Kidney (tissue), 22 donors: ENCODE results near the gene MAD2L2. TPM values are rescaled to one million over a fixed set of nuclear protein-coding genes. Genes with fewer than 3 reads are reported as not detected.
A peak's percentile ranks its signal among the peaks of the same experiment; 100 is the strongest.

Experiments used
- DNase-seq, 5 donors: peaks; one replicate each; pipeline ENCODE4 v3.0.0-alpha.2; 2013 to 2020
- FAIRE-seq: peaks from 2 replicates; lab custom pipeline; 2012; peaks lifted over from hg19 to GRCh38; lab: Jason Lieb, UNC
- H3K27ac ChIP-seq, 2 donors: one replicate each; pipeline ENCODE4 v1.7.0; 2013; ENCODE audit warnings: low read depth in 2 of 2, low read length in 2 of 2, inconsistent platforms in 1 of 2
- H3K27me3 ChIP-seq: one replicate; pipeline ENCODE4 v1.7.1; 2013; ENCODE audit warnings: low read length, inconsistent platforms; ENCODE audit not compliant: control insufficient read depth, insufficient read depth
- H3K36me3 ChIP-seq, 3 donors: one replicate each; pipeline versions ENCODE4 v1.7.0 to v1.7.1; 2013; ENCODE audit warnings: low read length in 3 of 3, control low read depth in 1 of 3, inconsistent platforms in 1 of 3; ENCODE audit not compliant: insufficient read depth in 3 of 3, control insufficient read depth in 2 of 3
- H3K4me1 ChIP-seq, 3 donors: one replicate each; pipeline versions ENCODE4 v1.7.0 to v1.7.1; 2013; ENCODE audit warnings: low read length in 3 of 3, inconsistent platforms in 1 of 3, low read depth in 1 of 3; ENCODE audit not compliant: control insufficient read depth in 2 of 3, insufficient read depth in 2 of 3
- H3K4me3 ChIP-seq, 3 donors: one replicate each; pipeline versions ENCODE4 v1.7.0 to v1.8.1; 2013; ENCODE audit warnings: low read length in 3 of 3, control low read depth in 1 of 3, inconsistent platforms in 1 of 3
- H3K9ac ChIP-seq, 3 donors: one replicate each; pipeline versions ENCODE4 v1.7.0 to v1.7.1; 2013; ENCODE audit warnings: low read length in 3 of 3, control low read depth in 1 of 3, inconsistent platforms in 1 of 3
- H3K9me3 ChIP-seq, 3 donors: one replicate each; pipeline versions ENCODE4 v1.7.0 to v1.7.1; 2013; ENCODE audit warnings: low read length in 3 of 3, control low read depth in 1 of 3, inconsistent platforms in 1 of 3; ENCODE audit not compliant: control insufficient read depth in 2 of 3, insufficient read depth in 1 of 3
- intact Hi-C: fragments of 100-400 bp; cut with DNase I; formaldehyde crosslinking; loops from one replicate; pipeline ENCODE4 v1.11.1; 2022
- long read RNA-seq, 10 donors: library from polyadenylated mRNA in 1 of 10; unstranded in 1 of 10; transcript quantifications; one replicate each; pipeline ENCODE4 v2.0.0 and lab custom pipeline, GENCODE V29; 2021 to 2026
- polyA plus RNA-seq: library from polyadenylated mRNA; stranded (reverse); fragments of 350-450 nt; fragmentation: Illumina TruSeq; extraction: RNeasy Lipid Tissue Mini Kit (QIAGEN cat#74804); gene quantifications from one replicate; pipeline ENCODE4 v1.2.3, GENCODE V29; 2014; ENCODE audit warnings: low read depth, low replicate concordance; ENCODE audit not compliant: insufficient read depth
- total RNA-seq: library from RNA; stranded (reverse); fragmentation: NEBNext Ultra II Directional; extraction: Animal tissue kit (Norgen Biotek cat#: 25700); gene quantifications from one replicate; pipeline ENCODE4 v1.2.1, GENCODE V29; 2021
- TF ChIP-seq, protein P1 (sequence below): IDR thresholded peaks from 3 replicates; pipeline ENCODE4 v1.5.1; 2012; ENCODE audit warnings: mild to moderate bottlenecking, moderate library complexity, borderline replicate concordance; ENCODE audit not compliant: insufficient read depth; ENCODE audit errors: extremely low read depth
- donor health status: control.
- donor health status: control.
- donor health status: control.
- donor health status: control.
- donor health status: control.
- donor health status: DM: yes; HTN: yes; CAD: no.
- donor health status: Normal renal cell carcinoma (clear cell type).

MAD2L2 gene
- total RNA-seq (36.8 TPM), polyA plus RNA-seq (51.7 TPM)
- long read RNA-seq, donor 1, transcript MAD2L2-207 (9 exons, 1,118 nt): major isoform, 7 of 24 reads
- long read RNA-seq, donor 1, partial matches to known transcripts: 12 of 24 reads
- long read RNA-seq, donor 1, other reads (novel, unspliced or antisense): 0 of 24 reads
- long read RNA-seq, donor 2, transcript MAD2L2-204 (9 exons, 872 nt): major isoform, 6 of 11 reads
- long read RNA-seq, donor 2, transcript MAD2L2-207 (9 exons, 1,118 nt): minor isoform, 5 of 11 reads
- long read RNA-seq, donor 2, partial matches to known transcripts: 0 of 11 reads
- long read RNA-seq, donor 2, other reads (novel, unspliced or antisense): 0 of 11 reads
- long read RNA-seq, donor 3, transcript MAD2L2-204 (9 exons, 872 nt): minor isoform, 6 of 14 reads
- long read RNA-seq, donor 3, transcript MAD2L2-207 (9 exons, 1,118 nt): major isoform, 7 of 14 reads
- long read RNA-seq, donor 3, partial matches to known transcripts: 0 of 14 reads
- long read RNA-seq, donor 3, other reads (novel, unspliced or antisense): 0 of 14 reads
- long read RNA-seq, donor 4, transcript MAD2L2-207 (9 exons, 1,118 nt): major isoform, 11 of 17 reads
- long read RNA-seq, donor 4, transcript MAD2L2-204 (9 exons, 872 nt): minor isoform, 6 of 17 reads
- long read RNA-seq, donor 4, partial matches to known transcripts: 0 of 17 reads
- long read RNA-seq, donor 4, other reads (novel, unspliced or antisense): 0 of 17 reads
- long read RNA-seq, donor 5, partial matches to known transcripts: 0 of 1 reads
- long read RNA-seq, donor 5, other reads (novel, unspliced or antisense): 0 of 1 reads
- long read RNA-seq, donor 6, partial matches to known transcripts: 0 of 12 reads
- long read RNA-seq, donor 6, other reads (novel, unspliced or antisense): 5 of 12 reads
- long read RNA-seq, donor 7, transcript MAD2L2-207 (9 exons, 1,118 nt): major isoform, 10 of 22 reads
- long read RNA-seq, donor 7, partial matches to known transcripts: 3 of 22 reads
- long read RNA-seq, donor 7, other reads (novel, unspliced or antisense): 7 of 22 reads
- long read RNA-seq, donor 8, transcript MAD2L2-204 (9 exons, 872 nt): major isoform, 10 of 19 reads
- long read RNA-seq, donor 8, partial matches to known transcripts: 6 of 19 reads
- long read RNA-seq, donor 8, other reads (novel, unspliced or antisense): 0 of 19 reads
- long read RNA-seq, donor 9, partial matches to known transcripts: 0 of 4 reads
- long read RNA-seq, donor 9, other reads (novel, unspliced or antisense): 0 of 4 reads
- long read RNA-seq, donor 10, transcript MAD2L2-207 (9 exons, 1,118 nt): major isoform, 7 of 11 reads
- long read RNA-seq, donor 10, partial matches to known transcripts: 0 of 11 reads
- long read RNA-seq, donor 10, other reads (novel, unspliced or antisense): 0 of 11 reads

DNA sequence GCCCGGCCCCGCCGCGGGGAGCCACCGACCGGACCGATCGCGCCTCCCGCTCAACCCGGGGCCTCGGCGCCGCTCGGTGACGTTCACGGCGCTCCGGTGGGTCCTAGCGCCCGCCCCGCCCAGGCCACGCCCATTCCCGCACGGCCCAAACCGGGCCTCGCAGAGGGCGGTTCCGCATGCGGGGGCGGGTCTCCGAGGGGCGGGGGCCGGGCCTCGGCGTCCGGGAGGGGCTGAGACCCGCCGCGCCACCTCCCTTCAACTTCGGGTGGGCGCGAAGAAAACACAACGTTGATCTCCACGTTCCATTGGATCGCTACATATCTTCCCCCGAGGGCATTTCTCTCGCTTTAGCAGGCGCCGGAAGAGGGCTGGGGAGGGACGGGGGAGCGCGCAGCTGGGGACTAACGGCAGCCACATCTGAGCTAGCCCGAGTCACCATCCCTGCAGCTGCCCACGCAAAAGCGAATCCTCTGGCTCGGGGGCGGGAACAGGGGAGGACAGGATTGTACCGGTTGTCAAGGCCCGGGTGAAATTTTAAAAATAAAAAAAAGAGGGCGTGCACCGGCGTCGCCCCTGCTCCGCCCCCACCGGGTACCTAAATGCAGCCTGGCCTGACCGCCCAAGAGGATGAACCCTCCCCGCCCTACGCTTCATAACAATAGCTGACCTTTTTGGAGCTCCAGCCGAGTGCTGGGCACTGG lies at the start of gene MAD2L2:
Gene MAD2L2, minus strand, starts transcription at position 78 of the 701 bp plus-strand sequence. CDS start 547 bp downstream, outside the sequence.
- FAIRE-seq: no peak
- intact Hi-C loops: no loop called here
- DNase-seq: peak; percentile 82 to 96 (median 88)

DNA sequence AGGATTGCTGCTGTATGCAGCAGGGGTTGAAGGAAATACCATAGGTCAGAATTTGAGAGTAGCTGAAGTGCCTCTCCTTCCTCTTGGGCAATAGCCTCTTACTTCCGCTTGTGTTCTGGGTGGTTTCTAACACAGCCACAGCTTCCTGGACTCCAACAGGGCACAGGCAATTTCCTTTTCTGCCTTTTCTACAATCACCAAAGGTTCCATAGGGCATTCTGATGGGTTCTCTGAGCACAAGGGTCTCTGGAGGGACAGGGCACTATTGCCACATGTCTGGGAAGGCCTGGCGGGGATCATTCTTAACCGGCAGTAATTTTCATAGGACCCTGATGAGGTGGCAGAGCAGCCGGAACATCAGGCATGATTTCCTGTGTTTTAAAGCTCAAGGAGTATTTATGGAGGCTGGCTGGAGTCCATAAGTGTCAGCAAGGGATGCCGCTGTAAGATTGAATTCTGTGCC lies 49.5 kb upstream of the MAD2L2 start:
- no peaks in the 10 kb centered on the region for H3K9me3 ChIP-seq
- no peak overlapping the region for H3K4me3 ChIP-seq
- H3K27me3 ChIP-seq: no peaks in the 10 kb centered on the region
- TF ChIP-seq, protein P1, sequence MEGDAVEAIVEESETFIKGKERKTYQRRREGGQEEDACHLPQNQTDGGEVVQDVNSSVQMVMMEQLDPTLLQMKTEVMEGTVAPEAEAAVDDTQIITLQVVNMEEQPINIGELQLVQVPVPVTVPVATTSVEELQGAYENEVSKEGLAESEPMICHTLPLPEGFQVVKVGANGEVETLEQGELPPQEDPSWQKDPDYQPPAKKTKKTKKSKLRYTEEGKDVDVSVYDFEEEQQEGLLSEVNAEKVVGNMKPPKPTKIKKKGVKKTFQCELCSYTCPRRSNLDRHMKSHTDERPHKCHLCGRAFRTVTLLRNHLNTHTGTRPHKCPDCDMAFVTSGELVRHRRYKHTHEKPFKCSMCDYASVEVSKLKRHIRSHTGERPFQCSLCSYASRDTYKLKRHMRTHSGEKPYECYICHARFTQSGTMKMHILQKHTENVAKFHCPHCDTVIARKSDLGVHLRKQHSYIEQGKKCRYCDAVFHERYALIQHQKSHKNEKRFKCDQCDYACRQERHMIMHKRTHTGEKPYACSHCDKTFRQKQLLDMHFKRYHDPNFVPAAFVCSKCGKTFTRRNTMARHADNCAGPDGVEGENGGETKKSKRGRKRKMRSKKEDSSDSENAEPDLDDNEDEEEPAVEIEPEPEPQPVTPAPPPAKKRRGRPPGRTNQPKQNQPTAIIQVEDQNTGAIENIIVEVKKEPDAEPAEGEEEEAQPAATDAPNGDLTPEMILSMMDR: no peak
- H3K27ac ChIP-seq: peak overlapping the region; percentile 9 to 20
- FAIRE-seq: no peak
- peaks cover 0 to 11% (median 2%) of the 10 kb centered on the region in 3 donors for H3K4me1 ChIP-seq
- no peak overlapping the region for H3K9ac ChIP-seq
- intact Hi-C loops: no loop called here
- H3K36me3 ChIP-seq: no peaks in the 10 kb centered on the region
- peak in 1 of 5 donors; percentile 34 for DNase-seq

More for the DNA sequence above, at the start of gene MAD2L2:
- Histone ChIP-seq H3K27ac (peak within 1 kb of the TSS; percentile 32 to 51), H3K4me1 (peaks cover 0 to 6% (median 0%) of the 10 kb centered on the region in 3 donors), H3K36me3 (peaks cover 0 to 2% (median 0%) of the 10 kb centered on the region in 3 donors), H3K27me3 (no peaks in the 10 kb centered on the region), H3K9me3 (no peaks in the 10 kb centered on the region), H3K4me3 (peak within 1 kb of the TSS; percentile 66 to 79 (median 78)), H3K9ac (peak within 1 kb of the TSS; percentile 49 to 88 (median 69))
- TF ChIP-seq, protein P1: peak; percentile 17
